Measurements from ENCODE around the gene ATAD2B.

ATAD2B gene

DNA sequence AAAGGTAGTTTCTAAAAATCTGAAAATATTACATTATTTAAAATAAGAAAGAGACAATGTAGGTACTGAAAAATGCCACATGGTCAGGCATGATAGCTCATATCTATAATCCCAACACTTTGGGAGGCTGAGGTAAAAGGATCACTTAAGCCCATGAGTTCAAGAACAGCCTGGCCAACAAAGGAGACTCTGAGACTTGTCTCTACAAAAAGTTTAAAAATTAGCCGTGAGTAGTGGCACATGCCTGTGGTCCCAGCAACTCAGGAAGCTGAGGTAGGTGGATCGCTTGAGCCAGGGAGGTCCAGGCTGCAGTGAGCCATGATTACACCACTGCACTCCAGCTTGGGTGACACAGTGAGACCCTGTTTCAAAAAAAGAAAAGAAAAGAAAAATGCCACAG is 21.8 kb downstream of the ATAD2B start:
- DNase-seq: no peak

DNA sequence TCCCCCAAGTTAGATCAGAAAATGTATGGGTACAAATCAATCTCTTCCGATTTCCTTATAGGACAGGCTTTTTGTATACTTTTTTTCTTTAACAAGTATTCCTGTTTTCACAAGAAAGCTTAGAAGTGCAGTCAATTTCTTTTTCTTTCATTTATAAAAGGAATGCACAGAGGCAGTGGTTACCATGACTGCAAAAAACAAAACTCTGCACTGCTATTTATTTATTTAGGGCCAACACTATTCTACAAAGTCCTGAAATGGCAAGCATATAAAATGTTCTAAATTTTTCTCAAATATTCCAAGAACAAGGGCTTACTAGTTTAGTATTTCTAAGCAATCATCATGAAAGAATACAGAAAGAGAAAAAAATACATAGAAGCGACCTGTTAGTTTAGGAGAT is 22.2 kb downstream of the ATAD2B start:
- DNase-seq: no peak

DNA sequence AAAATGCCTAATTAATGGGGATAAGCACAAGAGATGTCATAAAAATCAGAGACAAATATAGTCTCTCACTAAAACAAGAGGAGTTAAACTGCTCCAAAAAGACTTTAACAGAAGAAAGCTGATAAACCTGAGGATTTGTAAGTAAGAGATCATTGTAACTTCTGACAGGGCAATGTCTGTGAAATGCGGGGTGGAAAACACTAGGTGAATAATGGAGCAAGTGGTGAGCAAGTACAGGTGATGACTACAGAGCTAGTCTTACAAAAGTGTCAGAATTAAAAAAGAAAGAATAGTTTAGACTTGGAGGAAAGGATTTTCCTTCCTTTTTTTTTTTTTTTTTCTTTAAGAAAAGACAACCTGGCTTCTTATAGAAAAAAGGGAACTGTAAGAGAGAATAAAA is 22.7 kb downstream of the ATAD2B start:
- no peak for DNase-seq

- DNase-seq: no peak
Measured at GRCh38 chr2:23903034-23903433, 23.9 kb downstream of the ATAD2B start.

GRCh38 chr2:23901966-23902846 is 24.7 kb downstream of the ATAD2B start:
- DNase-seq: no peak

DNA sequence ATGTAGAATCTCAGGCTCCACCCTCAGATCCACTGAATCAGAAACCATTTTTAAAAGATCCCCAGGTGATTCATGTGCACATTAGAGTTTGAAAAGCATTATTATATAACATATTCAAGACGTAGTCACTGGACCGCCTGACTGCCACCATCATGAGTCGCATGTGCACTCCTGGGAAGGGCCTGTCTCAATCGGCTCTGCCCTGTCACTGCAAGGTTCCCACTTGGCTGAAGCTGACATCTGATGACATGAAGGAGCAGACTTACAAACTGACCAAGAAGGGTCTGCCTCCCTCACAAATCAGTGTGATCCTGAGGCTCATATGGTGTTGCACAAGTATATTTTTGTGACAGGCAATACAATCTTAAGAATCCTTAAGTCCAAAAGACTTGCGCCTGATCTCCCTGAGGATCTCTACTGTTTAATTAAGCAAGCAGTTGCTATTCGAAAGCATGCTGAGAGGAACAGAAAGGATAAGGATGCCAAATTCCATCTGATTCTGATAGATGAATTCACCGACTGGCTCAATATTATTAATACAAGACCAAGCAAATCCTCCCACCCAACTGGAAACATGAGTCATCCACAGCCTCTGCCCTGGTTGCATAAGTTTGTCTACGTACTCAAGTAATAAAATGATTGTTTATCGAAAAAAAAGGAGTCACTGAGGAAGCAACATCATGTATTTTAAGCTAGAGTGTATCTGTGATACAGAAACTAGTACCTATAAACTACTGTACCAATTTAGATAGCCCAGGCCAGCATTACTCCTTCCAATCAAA is 26.2 kb downstream of the ATAD2B start:
- DNase-seq: no peak

GRCh38 chr2:23900133-23900532 is 26.8 kb downstream of the ATAD2B start:
- no peak for DNase-seq

DNA sequence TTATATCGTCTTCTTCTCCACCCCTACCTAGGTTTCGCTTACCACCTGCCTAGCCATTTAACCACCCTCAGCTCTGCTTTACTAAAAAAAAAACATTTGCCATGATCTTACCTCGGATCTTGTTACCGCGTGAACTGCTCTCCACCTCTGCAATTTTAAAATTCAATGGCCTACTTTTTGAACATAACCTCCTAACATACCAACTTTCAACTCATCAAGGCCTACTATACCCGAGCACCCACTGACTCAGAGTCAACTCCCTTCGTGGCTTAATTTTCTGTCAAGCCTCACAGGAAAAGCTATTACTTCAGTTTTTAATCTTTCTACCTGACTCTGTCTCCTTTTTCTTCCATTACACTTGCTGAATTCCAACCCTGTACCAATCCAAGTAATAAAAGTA is 55.7 kb downstream of the ATAD2B start:
- DNase-seq: no peak

DNA sequence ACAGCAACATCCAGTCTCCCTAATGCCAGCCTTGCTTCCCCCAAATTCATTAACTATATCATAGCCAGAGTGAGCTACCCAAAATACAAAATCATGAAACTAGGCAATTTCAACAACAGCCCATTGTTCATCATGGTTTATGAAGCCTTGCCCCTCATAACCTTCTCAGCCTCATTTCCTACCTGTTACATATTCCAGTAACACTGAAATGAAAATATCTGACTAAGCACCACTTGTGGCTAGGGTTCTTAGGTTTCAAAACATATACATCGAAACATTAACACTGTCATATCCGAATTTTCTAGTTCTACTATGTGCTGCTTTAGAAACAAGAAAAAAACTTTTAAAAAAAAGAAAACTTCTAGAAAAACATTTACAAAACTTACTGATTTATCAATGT is 59.5 kb downstream of the ATAD2B start:
- DNase-seq: no peak

DNA sequence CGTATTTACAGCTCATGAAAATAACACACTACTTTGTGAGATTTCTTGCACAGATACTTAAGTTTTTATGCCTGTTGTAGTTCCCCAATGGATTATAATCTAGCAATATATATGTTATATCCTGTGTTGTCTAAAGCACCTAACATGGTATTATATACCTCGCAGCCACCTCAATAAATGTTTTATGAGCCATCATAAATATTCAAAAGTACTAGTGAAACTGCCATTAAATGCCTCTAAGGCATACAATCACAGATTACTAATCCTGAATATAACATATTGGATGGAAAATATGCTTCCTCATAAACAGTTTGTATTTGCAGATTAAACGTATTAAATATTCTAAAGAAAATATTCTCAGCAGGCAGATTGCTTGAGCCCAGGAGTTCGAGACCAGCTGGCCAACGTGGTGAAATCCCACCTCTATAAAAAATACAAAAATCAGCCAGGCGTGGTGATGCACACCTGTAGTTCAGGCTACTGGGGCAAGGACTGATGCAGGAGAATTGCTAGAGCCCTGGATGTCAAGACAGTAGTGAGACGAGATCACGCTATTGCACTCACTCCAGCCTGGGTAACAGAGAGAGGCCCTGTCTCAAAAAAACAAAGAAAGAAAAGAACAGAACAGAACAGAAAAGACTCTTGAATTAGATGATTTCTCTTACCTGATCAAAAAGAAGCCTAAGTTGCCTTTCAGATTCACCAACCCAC is 64.1 kb downstream of the ATAD2B start:
- DNase-seq: no peak

DNA sequence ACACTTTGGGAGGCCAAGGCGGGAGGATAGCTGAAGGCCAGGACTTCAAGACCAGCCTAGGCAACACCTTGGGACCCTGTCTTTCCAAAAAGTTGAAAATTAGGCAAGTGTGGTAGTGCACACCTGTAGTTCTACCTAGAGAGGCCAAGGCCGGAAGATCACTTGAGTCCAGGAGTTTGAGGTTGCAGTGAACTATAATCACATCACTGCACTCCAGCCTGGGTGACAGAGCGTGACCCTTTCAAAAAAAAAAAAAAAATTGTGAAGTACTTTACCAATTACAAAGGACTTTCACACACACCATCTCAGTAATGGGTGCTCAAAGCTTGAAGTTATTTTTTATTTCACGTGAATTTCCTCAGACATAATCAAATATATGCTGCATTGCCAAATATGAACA is 65.0 kb downstream of the ATAD2B start:
- DNase-seq: no peak

- DNase-seq: no peak
Measured at GRCh38 chr2:23859983-23860382, 66.9 kb downstream of the ATAD2B start.

DNA sequence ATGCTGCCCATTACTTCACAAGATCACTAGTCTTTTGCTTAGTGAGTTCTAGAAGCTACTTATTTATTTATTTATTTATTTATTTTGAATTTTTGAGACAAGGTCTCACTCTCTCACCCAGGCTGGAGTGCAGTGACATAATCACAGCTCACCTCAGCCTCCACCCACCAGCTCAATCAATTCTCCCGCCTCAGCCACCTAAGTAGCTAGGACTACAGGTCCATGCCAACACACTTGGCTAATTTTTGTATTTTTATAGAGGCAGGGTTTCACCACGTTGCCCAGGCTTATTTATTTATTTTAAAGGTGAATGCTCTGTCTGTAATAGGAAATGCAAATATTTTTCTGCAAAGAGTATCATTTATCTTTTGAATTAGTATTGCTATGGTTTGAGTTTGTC is 67.7 kb downstream of the ATAD2B start:
- DNase-seq: no peak

DNA sequence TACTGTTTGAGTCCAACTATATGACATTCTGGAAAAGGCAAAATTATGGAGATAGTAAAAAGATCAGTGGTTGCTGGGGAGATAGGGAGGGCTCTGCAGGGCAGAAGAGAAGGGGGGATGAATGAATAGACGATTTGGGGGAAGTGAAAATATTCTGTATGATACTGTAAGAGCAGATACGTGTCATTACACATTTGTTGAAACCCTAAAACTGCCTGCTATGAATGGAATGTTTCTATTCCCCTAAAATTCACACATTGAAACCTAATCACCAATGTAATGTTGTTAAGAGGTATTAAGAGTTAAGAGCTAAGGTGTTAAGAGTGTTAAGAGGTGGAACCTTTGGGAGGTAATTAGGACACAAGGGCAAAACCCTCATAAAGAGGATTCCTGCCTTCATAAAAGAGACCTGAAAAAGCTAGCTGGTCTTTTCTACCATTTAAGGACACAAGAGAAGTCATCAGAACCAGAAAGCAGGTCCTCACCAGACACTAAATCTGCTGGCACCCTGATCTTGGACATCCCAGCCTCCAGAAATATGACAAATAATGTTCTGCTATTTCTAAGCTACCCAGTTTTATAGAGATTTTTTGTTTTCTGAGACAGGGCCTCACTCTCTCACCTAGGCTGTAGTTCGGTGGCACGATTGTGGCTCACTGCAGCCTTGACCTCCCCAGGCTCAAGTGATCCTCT is 76.2 kb downstream of the ATAD2B start:
- no peak for DNase-seq

DNA sequence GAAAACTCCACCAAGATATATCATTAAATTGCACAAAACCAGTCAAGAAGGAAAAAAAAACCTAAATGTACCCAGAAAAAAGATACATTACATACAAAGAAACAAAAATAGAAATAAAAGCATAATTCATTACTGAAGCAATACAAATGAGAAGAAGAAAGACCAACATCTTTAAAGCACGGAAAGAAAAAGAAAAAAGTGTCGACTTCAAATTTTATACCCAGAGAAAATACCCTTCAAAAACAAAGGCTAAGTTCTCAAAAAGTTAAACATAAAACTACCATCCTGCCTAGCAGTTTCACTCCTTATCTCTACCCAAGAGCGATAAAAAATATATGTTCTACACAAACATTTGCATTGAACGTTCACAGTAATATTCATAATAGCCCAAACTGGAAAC is 82.0 kb downstream of the ATAD2B start:
- DNase-seq: no peak

DNA sequence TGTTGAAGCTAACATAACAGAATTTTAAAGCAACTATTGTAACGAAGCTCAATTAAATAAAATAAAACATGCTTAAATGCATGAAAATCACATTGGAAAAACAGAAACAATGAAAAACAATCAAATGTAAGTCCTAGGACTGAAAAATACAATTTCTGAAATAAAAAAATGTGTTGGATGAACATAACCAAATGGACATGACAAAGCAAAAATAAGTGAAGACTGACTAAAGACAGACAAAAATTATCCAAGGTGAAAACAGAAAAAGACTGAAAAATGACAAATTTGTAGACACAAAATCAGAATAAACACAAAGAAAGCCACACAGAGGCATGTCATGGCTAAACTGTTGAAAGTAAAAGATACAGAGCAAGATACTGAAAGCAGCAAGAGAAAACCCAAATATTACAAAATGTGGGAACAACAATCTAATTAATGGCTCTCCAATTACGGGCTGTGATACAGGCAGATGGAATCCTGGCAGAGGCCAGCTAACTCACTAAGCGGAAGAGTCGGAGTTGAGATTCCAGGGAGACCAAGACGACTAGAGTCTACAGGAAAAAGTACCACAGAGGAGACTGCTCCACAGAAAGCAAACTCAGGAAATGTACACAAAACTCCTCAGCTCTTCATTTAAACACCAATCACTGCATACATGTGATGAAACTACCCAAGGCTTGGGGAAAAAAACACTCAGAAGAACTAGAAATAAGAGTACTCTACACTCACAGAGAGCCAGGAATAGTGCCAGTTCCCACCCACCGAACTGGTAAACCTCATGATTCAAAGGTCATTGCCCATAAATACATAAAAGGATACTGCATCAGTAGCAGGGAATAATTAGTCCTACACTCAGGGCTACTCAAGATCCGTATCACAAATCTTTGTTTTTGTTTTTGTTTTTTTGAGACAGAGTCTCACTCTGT is 83.6 kb downstream of the ATAD2B start:
- no peak for DNase-seq

GRCh38 chr2:23839919-23840578 is 86.9 kb downstream of the ATAD2B start:
- DNase-seq: no peak

DNA sequence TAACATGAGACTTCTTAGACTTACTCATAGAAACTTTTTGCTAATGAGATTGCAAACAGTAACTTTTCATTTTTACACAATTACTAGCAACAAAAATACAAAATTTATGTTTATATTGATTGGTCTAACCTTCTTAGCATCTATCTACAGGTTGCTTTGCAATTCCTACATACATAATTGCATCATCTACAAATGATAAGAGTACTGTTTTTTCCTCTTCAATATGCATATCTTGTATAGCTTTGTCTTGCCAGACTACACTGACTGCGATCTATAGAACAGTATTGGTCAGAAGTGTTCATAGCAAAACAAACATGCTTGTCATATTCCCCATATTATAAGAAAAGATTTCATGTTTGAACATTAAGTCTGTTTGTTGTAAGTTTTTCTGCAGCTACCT is 87.9 kb downstream of the ATAD2B start:
- DNase-seq: no peak

GRCh38 chr2:23838581-23838980 is 88.3 kb downstream of the ATAD2B start:
- no peak for DNase-seq

- no peak for DNase-seq
Measured at GRCh38 chr2:23837871-23838270, 89.1 kb downstream of the ATAD2B start.

DNA sequence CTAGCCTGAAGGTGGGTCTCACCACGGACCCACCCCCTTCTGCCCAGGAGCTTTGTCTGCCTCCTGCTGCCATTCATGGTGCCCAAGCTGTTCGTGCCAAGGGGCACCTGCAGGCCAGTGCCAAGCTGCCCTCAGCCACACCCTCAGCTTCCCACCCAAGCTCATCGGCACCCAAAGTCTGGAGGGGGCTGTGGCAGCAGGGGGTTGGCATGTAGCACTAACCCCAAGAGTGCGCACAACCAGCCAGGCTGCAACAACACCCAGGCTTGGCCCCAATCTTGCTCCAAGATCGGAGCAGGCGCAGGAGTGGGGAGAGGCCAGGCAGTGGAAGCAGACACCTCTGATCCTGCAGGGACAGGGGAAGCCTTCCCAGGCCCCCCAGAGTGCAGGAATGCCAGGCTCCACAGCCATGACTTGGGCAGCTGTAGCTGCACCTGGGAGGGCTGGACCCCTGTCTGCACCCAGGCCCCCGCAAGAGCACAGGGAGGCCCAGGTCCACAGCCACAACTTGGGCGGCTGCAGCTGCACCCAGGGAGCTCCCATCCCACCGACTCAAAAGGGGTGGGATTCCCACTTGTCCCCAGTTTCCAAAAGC is 89.9 kb downstream of the ATAD2B start:
- no peak for DNase-seq

Measured in cerebellar nuclear complex (tissue), 1 donor.